CD14-positive monocyte (primary cell): ENCODE data around the gene IDH2. TPM values are rescaled to one million over a fixed set of nuclear protein-coding genes. Genes with fewer than 3 reads are reported as not detected.

Experiments used
- DNase-seq, 3 donors: peaks; one replicate each; pipeline ENCODE4 v3.0.0-alpha.2; 2011 to 2022
- H2AFZ ChIP-seq: 2 replicates; pipeline ENCODE4 v1.6.0; 2012; ENCODE audit warnings: mild to moderate bottlenecking, low read depth, low read length, inconsistent platforms; ENCODE audit not compliant: insufficient read depth, poor library complexity, severe bottlenecking
- H3K27ac ChIP-seq, 2 donors: 1 replicate in 1 of 2; 2 replicates in 1 of 2; pipeline ENCODE4 v1.5.1; 2012 to 2013; ENCODE audit warnings: low read length in 2 of 2, control low read depth in 1 of 2, inconsistent platforms in 1 of 2, low read depth in 1 of 2, mild to moderate bottlenecking in 1 of 2
- H3K27me3 ChIP-seq, 2 donors: one replicate each; pipeline versions ENCODE4 v1.6.0 to v1.6.1; 2011 to 2013; ENCODE audit warnings: low read length in 2 of 2; ENCODE audit not compliant: control insufficient read depth in 2 of 2, insufficient read depth in 2 of 2
- H3K36me3 ChIP-seq, 2 donors: replicated peaks in 1 of 2; 1 replicate in 1 of 2; 2 replicates in 1 of 2; pipeline versions ENCODE4 v1.5.1 to v1.6.1; 2012 to 2013; ENCODE audit warnings: low read length in 2 of 2, control low read depth in 1 of 2, inconsistent platforms in 1 of 2, mild to moderate bottlenecking in 1 of 2; ENCODE audit not compliant: insufficient read depth in 2 of 2, control insufficient read depth in 1 of 2
- H3K4me1 ChIP-seq, 2 donors: 1 replicate in 1 of 2; 2 replicates in 1 of 2; pipeline versions ENCODE4 v1.5.1 to v1.6.1; 2012 to 2013; ENCODE audit warnings: low read length in 2 of 2, control low read depth in 1 of 2, inconsistent platforms in 1 of 2, mild to moderate bottlenecking in 1 of 2, moderate library complexity in 1 of 2; ENCODE audit not compliant: insufficient read depth in 2 of 2, control insufficient read depth in 1 of 2
- H3K4me2 ChIP-seq: replicated peaks from 2 replicates; pipeline ENCODE3; 2012; ENCODE audit warnings: low read length, moderate library complexity, mild to moderate bottlenecking; ENCODE audit not compliant: poor library complexity, severe bottlenecking; ENCODE audit errors: extremely low read depth
- H3K4me3 ChIP-seq, 3 experiments: fragments of 200-600 bp in 1 of 3; sonication (generic) in 1 of 3; replicated peaks in 1 of 3; 1 replicate in 2 of 3; 2 replicates in 1 of 3; pipeline ENCODE4 v1.5.1; 2011 to 2013; ENCODE audit warnings: low read length in 3 of 3, mild to moderate bottlenecking in 3 of 3, control low read depth in 2 of 3, low read depth in 2 of 3, inconsistent platforms in 1 of 3, moderate library complexity in 1 of 3
- H3K79me2 ChIP-seq: 2 replicates; pipeline ENCODE4 v1.6.0; 2012; ENCODE audit warnings: mild to moderate bottlenecking, control low read depth, inconsistent platforms, low read length, moderate library complexity; ENCODE audit not compliant: insufficient read depth
- H3K9ac ChIP-seq: 2 replicates; pipeline ENCODE4 v1.6.0; 2017; ENCODE audit warnings: low read length, mild to moderate bottlenecking; ENCODE audit not compliant: insufficient read depth, poor library complexity, severe bottlenecking
- H3K9me3 ChIP-seq, 2 donors: replicated peaks in 1 of 2; 1 replicate in 1 of 2; 2 replicates in 1 of 2; pipeline versions ENCODE4 v1.5.1 to v1.6.1; 2012 to 2013; ENCODE audit warnings: low read length in 2 of 2, control low read depth in 1 of 2; ENCODE audit not compliant: control insufficient read depth in 1 of 2, insufficient read depth in 1 of 2
- H4K20me1 ChIP-seq: 2 replicates; pipeline ENCODE4 v1.6.0; 2012; ENCODE audit warnings: mild to moderate bottlenecking, low read length, control low read depth, moderate library complexity; ENCODE audit not compliant: insufficient read depth
- H3K27ac Mint-ChIP-seq, 7 donors: one replicate each; pipeline ENCODE4 v1.8.0; 2020; ENCODE audit warnings: mild to moderate bottlenecking in 7 of 7, mixed read lengths in 7 of 7, moderate library complexity in 6 of 7, inconsistent platforms in 2 of 7
- H3K27me3 Mint-ChIP-seq, 3 donors: one replicate each; pipeline ENCODE4 v1.8.0; 2021 to 2022; ENCODE audit warnings: low read depth in 3 of 3, mild to moderate bottlenecking in 3 of 3, mixed read lengths in 3 of 3, moderate library complexity in 3 of 3, inconsistent platforms in 1 of 3
- H3K36me3 Mint-ChIP-seq, 2 donors: one replicate each; pipeline ENCODE4 v1.8.0; 2020; ENCODE audit warnings: mixed read lengths in 2 of 2, inconsistent platforms in 1 of 2, mild to moderate bottlenecking in 1 of 2
- H3K4me1 Mint-ChIP-seq: one replicate; pipeline ENCODE4 v1.8.0; 2020; ENCODE audit warnings: mild to moderate bottlenecking, mixed read lengths
- H3K4me3 Mint-ChIP-seq, 2 donors: one replicate each; pipeline ENCODE4 v1.8.0; 2020; ENCODE audit warnings: mild to moderate bottlenecking in 2 of 2, mixed read lengths in 2 of 2, moderate library complexity in 1 of 2
- H3K9me3 Mint-ChIP-seq, 7 donors: one replicate each; pipeline ENCODE4 v1.8.0; 2020 to 2022; ENCODE audit warnings: mixed read lengths in 7 of 7, mild to moderate bottlenecking in 6 of 7, moderate library complexity in 6 of 7, inconsistent platforms in 2 of 7
- WGBS: methylation state at CpG from one replicate; pipeline ENCODE4 v1.1.5; 2013; ENCODE audit warnings: missing lambda C conversion rate; ENCODE audit not compliant: insufficient coverage; 5-methylcytosine and 5-hydroxymethylcytosine counted together
- intact Hi-C, 2 donors: fragments of 100-400 bp; cut with micrococcal nuclease; formaldehyde crosslinking; loops; one replicate each; pipeline versions ENCODE4 v1.15.0 to v1.15.1; 2023
- polyA plus RNA-seq, 3 donors: library from polyadenylated mRNA; depleted of rRNA in 1 of 3; unstranded in 2 of 3; stranded (reverse) in 1 of 3; fragments of 300-500 nt in 2 of 3; fragments of >200 nt in 1 of 3; fragmentation: Illumina TruSeq in 2 of 3; gene quantifications; 1 replicate in 2 of 3; 2 replicates in 1 of 3; pipeline ENCODE4 v1.2.3, GENCODE V29; 2012 to 2021
- TF ChIP-seq, protein P1 (sequence below): fragments of 200-600 bp; IDR thresholded peaks from one replicate; pipeline ENCODE4 v1.8.0; 2022; ENCODE audit warnings: antibody characterized with exemption, mild to moderate bottlenecking

IDH2 gene
- polyA plus RNA-seq, 3 donors, result 40.6 to 115 (median 82.2) TPM

DNA sequence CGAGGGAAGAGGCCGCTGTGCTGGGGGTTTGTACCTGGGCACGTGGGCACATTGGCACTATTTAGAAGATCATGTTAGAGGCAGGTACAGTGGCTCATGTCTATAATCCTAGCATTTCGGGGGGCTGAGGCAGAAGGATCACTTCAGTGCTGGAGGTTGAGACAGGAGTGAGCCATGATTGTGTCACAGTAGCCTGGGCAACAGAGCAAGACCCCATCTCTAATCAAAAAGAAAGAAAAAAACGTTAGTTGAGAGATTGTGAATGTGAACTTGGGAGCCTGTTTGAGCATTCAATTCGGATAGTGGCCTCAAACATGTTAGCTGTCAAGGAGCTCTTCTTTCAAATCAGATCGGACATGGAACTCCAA is 36.6 kb downstream of the IDH2 start:
- H3K27me3 Mint-ChIP-seq, result peaks cover 0 to 4% (median 0%) of the 10 kb centered on the region in 3 donors
- H3K9ac ChIP-seq, result peak overlapping the region; percentile 70

DNA sequence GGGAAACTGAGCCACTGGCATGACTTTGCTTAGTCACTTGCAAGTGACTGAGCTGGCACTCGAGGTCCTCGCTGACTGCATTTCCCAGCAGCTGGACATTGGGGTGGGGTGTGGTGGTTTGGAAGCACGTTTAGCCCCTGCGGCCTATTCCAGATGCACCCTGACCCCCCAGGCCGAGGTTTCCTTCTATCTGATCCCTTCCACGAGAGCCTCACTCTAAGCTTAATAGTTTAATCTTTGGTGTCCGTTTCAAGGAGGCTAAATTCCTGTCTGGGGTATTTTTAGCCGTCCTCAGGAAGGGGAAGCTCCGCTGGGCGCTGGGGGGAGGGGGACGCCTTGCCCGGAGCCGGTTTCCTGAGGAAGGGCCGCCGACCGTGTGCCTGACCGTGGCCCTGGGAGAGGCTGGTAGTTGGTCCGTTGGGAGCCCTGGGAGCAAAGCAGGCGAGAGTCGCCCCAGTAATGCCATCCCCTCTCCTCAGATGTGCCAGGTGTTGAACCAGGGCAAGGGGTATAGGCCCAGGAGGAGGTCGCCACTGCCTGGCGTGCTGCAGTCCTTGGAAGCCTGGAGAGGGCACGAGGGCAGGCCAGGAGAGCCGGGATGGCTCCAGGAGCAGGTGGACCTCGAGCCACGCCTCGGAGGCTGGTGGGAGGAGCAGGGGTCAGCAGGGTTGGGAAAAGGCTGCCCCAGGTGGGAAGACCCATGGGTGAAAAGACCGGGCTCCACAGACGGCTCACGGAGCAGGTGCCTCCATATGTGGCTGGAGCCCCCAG is 37.2 kb downstream of the IDH2 start:
- Mint-ChIP-seq H3K9me3 (no peaks in the 10 kb centered on the region), H3K27ac (peak overlapping the region; percentile 95 to 99 (median 97)), H3K4me1 (peaks cover 74% of the 10 kb centered on the region), H3K36me3 (peaks cover 30 to 55% of the 10 kb centered on the region in 2 donors), H3K27me3 (peaks cover 0 to 4% (median 0%) of the 10 kb centered on the region in 3 donors), H3K4me3 (peak overlapping the region; percentile 60 to 74)
- 24% methylated on average over 25 of the region's 30 CpGs for WGBS
- no peaks in the 10 kb centered on the region for H3K9me3 ChIP-seq
- no peaks in the 10 kb centered on the region for H3K27me3 ChIP-seq
- peak overlapping the region; percentile 70 for H3K4me2 ChIP-seq
- H3K36me3 ChIP-seq, result peaks cover 25 to 35% of the 10 kb centered on the region in 2 donors
- DNase-seq, result peak; percentile 61 to 80 (median 77)
- intact Hi-C loops, result loop anchor here (5.0 kb wide), 2 partner anchors 58 to 173 kb away; partner anchors contain the start of gene AP3S2 (in 1 of the 2)
- H3K27ac ChIP-seq, result peak overlapping the region; percentile 91 to 96
- TF ChIP-seq, protein P1, sequence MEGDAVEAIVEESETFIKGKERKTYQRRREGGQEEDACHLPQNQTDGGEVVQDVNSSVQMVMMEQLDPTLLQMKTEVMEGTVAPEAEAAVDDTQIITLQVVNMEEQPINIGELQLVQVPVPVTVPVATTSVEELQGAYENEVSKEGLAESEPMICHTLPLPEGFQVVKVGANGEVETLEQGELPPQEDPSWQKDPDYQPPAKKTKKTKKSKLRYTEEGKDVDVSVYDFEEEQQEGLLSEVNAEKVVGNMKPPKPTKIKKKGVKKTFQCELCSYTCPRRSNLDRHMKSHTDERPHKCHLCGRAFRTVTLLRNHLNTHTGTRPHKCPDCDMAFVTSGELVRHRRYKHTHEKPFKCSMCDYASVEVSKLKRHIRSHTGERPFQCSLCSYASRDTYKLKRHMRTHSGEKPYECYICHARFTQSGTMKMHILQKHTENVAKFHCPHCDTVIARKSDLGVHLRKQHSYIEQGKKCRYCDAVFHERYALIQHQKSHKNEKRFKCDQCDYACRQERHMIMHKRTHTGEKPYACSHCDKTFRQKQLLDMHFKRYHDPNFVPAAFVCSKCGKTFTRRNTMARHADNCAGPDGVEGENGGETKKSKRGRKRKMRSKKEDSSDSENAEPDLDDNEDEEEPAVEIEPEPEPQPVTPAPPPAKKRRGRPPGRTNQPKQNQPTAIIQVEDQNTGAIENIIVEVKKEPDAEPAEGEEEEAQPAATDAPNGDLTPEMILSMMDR, result no peak
- peak overlapping the region; percentile 70 for H3K9ac ChIP-seq
- H4K20me1 ChIP-seq, result no peaks in the 10 kb centered on the region
- H3K79me2 ChIP-seq, result peaks cover 85% of the 10 kb centered on the region
- H3K4me1 ChIP-seq, result peaks cover 78 to 93% of the 10 kb centered on the region in 2 donors
- H3K4me3 ChIP-seq, result peak overlapping the region in 1 of 3 experiments; percentile 62
- H2AFZ ChIP-seq, result peak overlapping the region; percentile 67

More for the DNA sequence above, 36.6 kb downstream of the IDH2 start:
- H3K27ac ChIP-seq, result peak overlapping the region; percentile 91 to 96
- no peak for DNase-seq
- H3K9me3 ChIP-seq, result no peaks in the 10 kb centered on the region
- Mint-ChIP-seq H3K9me3 (no peaks in the 10 kb centered on the region), H3K27ac (peak overlapping the region; percentile 72 to 99 (median 97)), H3K4me1 (peaks cover 75% of the 10 kb centered on the region), H3K4me3 (peak overlapping the region in 1 of 2 donors; percentile 74), H3K36me3 (peaks cover 30 to 55% of the 10 kb centered on the region in 2 donors)
- TF ChIP-seq, protein P1, result no peak
- peaks cover 25 to 35% of the 10 kb centered on the region in 2 donors for H3K36me3 ChIP-seq
- 90% methylated on average over 3 of the region's 7 CpGs for WGBS
- peak overlapping the region; percentile 70 for H3K4me2 ChIP-seq
- intact Hi-C loops, result loop anchor here in 1 of 2 donors (5.0 kb wide), 1 partner anchor 58 kb away; no protein-coding TSS in a partner anchor
- H3K4me1 ChIP-seq, result peaks cover 78 to 93% of the 10 kb centered on the region in 2 donors
- no peaks in the 10 kb centered on the region for H3K27me3 ChIP-seq
- peak overlapping the region in 1 of 3 experiments; percentile 62 for H3K4me3 ChIP-seq
- peak overlapping the region; percentile 67 for H2AFZ ChIP-seq
- H3K79me2 ChIP-seq, result peaks cover 85% of the 10 kb centered on the region
- H4K20me1 ChIP-seq, result no peaks in the 10 kb centered on the region
